ENCODE results near the gene PLD4. TPM values are rescaled to one million over a fixed set of nuclear protein-coding genes. Genes with fewer than 3 reads are reported as not detected.

Gene PLD4
- 0.58 to 0.78 TPM (median 0.75 TPM) in 3 replicates for total RNA-seq

GRCh38 chr14:104924421-104925213 lies at the start of gene PLD4:
TSS of gene PLD4 (plus strand) at chr14:104924879. CDS start at chr14:104927141, 2,262 bp downstream.
- H3K4me1 Mint-ChIP-seq = no peaks in the 10 kb centered on the region
- H3K27me3 Mint-ChIP-seq (ENCODE audit: low read depth) = peaks cover 7% of the 10 kb centered on the region
- peaks cover 10% of the 10 kb centered on the region for H3K9me3 Mint-ChIP-seq
- H3K36me3 Mint-ChIP-seq = no peaks in the 10 kb centered on the region
- no peak within 1 kb of the TSS for H3K4me3 Mint-ChIP-seq
- DNase-seq (ENCODE audit: low spot score in 2 of 2, unreplicated experiment in 2 of 2) = no peak
- no peak for TF ChIP-seq CTCF (IDR thresholded peaks at IDR 0.05; ENCODE audit: unreplicated experiment)
- no peak within 1 kb of the TSS for H3K27ac Mint-ChIP-seq

- no peaks in the 10 kb centered on the region for H3K9me3 Mint-ChIP-seq
- no peak for TF ChIP-seq CTCF (IDR thresholded peaks at IDR 0.05; ENCODE audit: unreplicated experiment)
- H3K4me3 Mint-ChIP-seq = no peak overlapping the region
- peaks cover 9% of the 10 kb centered on the region for H3K4me1 Mint-ChIP-seq
- H3K27me3 Mint-ChIP-seq (ENCODE audit: low read depth) = no peaks in the 10 kb centered on the region
- no peak for DNase-seq (ENCODE audit: low spot score in 2 of 2, unreplicated experiment in 2 of 2)
- no peak overlapping the region for H3K27ac Mint-ChIP-seq
- no peaks in the 10 kb centered on the region for H3K36me3 Mint-ChIP-seq
These were observed 49.3 kb upstream of the PLD4 start for GRCh38 chr14:104875412-104875751.

GRCh38 chr14:104875811-104876210 lies 48.9 kb upstream of the PLD4 start:
- DNase-seq (ENCODE audit: low spot score in 2 of 2, unreplicated experiment in 2 of 2) = no peak
- Mint-ChIP-seq H3K4me1 (peaks cover 9% of the 10 kb centered on the region), H3K9me3 (no peaks in the 10 kb centered on the region), H3K27me3 (ENCODE audit: low read depth) (no peaks in the 10 kb centered on the region), H3K36me3 (no peaks in the 10 kb centered on the region), H3K27ac (no peak overlapping the region), H3K4me3 (no peak overlapping the region)
- TF ChIP-seq CTCF (IDR thresholded peaks at IDR 0.05; ENCODE audit: unreplicated experiment) = no peak

GRCh38 chr14:104876251-104876699 lies 48.4 kb upstream of the PLD4 start:
- no peaks in the 10 kb centered on the region for H3K27me3 Mint-ChIP-seq (ENCODE audit: low read depth)
- no peaks in the 10 kb centered on the region for H3K36me3 Mint-ChIP-seq
- DNase-seq (ENCODE audit: low spot score in 2 of 2, unreplicated experiment in 2 of 2) = no peak
- H3K4me3 Mint-ChIP-seq = no peak overlapping the region
- H3K9me3 Mint-ChIP-seq = no peaks in the 10 kb centered on the region
- H3K27ac Mint-ChIP-seq = no peak overlapping the region
- TF ChIP-seq CTCF (IDR thresholded peaks at IDR 0.05; ENCODE audit: unreplicated experiment) = no peak
- peaks cover 9% of the 10 kb centered on the region for H3K4me1 Mint-ChIP-seq

GRCh38 chr14:104877066-104877805 lies 47.4 kb upstream of the PLD4 start:
- Mint-ChIP-seq H3K4me3 (no peak overlapping the region), H3K27ac (no peak overlapping the region), H3K27me3 (ENCODE audit: low read depth) (no peaks in the 10 kb centered on the region), H3K36me3 (no peaks in the 10 kb centered on the region), H3K9me3 (no peaks in the 10 kb centered on the region), H3K4me1 (peaks cover 9% of the 10 kb centered on the region)
- no peak for TF ChIP-seq CTCF (IDR thresholded peaks at IDR 0.05; ENCODE audit: unreplicated experiment)
- DNase-seq (ENCODE audit: low spot score in 2 of 2, unreplicated experiment in 2 of 2) = no peak

All from mesothelial cell of epicardium (in vitro differentiated cells).